Stimulated activated naive CD8-positive, alpha-beta T cell treated with anti-CD3 and anti-CD28 coated beads, Interleukin-15, Interleukin-2, amounts not matched to agents 100 U/mL and 50 U/mL, for 24 hours (primary cell): ENCODE results near the gene GLP2R.
"Not testable (repeated sequence)": the region's sequence is repeated elsewhere in the genome, so short reads cannot be mapped to it uniquely, and the experiment has no call there.

Experiments
- ATAC-seq: fragments of 150-1000 bp; cut with Tn5 transposase; one replicate; pipeline ENCODE4 v1.10.0; 2021
- DNase-seq: peaks from one replicate; pipeline ENCODE4 v3.0.0; 2021

Gene GLP2R

DNA sequence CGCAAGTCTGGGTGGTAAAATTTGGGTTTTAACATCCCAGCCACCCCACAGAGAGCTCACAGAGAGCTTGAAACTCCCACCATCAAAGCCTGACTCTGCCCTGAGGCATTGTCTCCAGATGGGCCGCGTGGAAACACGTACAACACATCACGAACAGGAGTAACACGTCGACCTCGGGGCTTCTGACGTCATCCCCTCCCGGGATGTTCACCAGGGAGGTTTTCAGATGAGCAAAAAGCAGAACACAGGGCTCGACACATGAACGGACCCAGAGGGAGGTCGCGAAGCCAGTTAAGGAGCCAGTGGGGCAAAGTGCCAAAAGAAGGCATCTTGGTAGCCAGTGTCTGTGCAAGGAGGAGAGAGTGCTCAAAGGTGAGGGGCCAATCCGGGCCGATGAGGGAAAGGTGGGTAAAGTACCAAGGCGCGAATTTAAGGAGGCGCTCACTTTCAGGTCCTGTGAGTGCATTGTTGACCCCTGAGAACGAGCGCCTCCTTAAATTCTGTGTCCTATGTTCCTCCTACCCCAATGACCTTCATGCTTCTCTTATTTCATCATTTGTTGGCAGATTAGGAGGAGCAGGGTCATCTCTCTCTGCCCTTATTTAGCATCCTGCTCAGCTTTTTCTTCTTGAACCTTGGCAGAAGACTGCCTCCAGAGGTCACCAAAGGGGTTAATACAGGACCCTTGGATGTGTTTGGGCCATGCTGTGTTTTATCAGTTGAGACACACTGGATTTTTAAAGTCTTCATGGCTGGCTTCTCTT lies 73.7 kb downstream of the GLP2R start:
- DNase-seq (no peak), ATAC-seq (no peak)

DNA sequence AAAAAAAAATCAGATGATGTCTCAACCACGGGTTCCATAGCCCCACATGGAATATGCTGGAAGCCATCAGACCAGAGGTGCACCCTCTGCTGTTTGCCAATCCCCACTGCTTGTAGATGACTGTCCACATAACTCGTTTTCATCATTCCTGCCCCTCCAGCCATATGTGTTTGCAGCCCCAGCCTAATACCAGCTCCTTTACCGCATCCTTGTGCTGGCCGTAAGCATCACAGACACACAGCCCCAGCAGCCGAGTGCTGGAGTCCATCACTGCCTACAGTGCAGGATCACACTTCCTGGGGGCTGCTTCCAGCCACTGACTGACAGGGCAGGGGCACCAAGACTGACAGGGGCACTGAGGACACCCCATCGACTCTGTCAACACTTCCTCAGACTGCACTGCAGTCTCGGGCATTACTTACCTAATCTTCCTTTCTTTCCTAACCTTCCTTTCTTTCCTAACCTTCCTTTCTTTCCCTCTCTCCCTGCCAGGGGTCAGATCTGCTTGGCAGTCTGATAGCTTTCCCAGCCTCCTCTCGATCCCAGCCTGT lies 74.4 kb downstream of the GLP2R start:
- no peak for DNase-seq
- no peak for ATAC-seq

- no peak for DNase-seq
Observed at GRCh38 chr17:9900784-9901183, 75.1 kb downstream of the GLP2R start.

DNA sequence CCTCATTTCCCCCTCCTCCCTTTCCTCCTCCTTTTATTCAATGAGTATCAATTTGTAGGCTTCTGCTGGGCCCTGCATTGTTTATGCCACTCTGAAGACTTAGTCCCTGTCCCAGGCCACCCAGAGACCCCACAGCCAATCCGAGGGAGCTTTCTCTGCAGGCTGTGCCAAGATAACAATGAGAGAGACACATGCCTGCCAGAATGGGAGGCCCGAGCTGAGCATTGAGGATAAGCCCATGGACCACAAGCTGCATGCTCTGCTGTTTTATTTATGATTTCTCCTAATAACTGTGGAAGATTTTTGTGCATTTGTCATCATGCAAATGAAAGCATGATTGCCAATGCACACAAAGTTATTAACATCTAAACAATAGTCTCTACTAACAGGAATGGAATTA lies 76.4 kb downstream of the GLP2R start:
- no peak for ATAC-seq
- no peak for DNase-seq

More at GRCh38 chr17:9900784-9901183, 75.1 kb downstream of the GLP2R start:
- ATAC-seq = no peak

- DNase-seq (no peak), ATAC-seq (no peak)
Observed at GRCh38 chr17:9904277-9905077, 78.8 kb downstream of the GLP2R start.

GRCh38 chr17:9905078-9905415 lies 79.3 kb downstream of the GLP2R start, which contains the start of gene RCVRN:
Gene RCVRN, minus strand, starts transcription at chr17:9905271. Its CDS starts 91 bp downstream, at chr17:9905180.
- no peak for DNase-seq
- ATAC-seq = no peak

DNA sequence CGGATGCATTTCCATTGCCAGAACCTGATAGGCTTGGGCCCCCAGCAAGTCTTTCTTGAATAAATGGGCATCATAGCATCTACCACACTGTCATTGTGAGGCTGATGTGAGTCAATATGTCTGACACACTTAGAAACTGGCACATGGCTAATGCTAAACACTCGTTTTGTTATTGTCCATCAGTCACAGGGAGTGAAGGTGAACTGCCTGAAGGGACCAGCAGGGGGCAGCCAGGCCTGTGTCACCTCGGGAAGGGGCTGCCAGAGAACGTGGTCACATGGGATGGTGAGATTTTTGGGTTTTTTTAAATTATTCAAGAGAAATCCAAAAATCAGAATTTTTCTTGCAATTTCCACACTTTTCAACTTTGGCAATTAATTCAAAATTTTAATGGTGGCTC lies 80.2 kb downstream of the GLP2R start:
- DNase-seq (peak; percentile 40), ATAC-seq (no peak)

GRCh38 chr17:9906616-9907015 lies 80.9 kb downstream of the GLP2R start:
- ATAC-seq (no peak), DNase-seq (no peak)

DNA sequence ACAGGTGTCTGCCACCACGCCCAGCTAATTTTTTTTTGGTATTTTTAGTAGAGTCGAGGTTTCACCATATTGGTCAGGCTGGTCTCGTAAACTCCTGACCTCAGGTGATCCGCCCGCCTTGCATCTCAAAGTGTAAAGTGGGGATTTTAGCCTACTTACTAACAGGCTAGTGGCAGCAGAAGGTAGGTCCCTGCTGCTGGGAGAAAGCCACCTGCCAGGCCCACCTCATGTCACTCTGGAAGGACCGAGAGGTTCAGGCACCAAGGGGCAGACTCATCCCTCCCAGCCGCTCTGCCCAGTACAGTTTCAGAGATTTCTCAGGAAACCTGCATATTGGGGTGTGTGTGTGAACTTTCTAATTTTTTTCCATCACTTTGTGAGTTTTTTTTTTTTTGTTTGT lies 81.4 kb downstream of the GLP2R start:
- ATAC-seq = no peak
- DNase-seq = no peak

DNA sequence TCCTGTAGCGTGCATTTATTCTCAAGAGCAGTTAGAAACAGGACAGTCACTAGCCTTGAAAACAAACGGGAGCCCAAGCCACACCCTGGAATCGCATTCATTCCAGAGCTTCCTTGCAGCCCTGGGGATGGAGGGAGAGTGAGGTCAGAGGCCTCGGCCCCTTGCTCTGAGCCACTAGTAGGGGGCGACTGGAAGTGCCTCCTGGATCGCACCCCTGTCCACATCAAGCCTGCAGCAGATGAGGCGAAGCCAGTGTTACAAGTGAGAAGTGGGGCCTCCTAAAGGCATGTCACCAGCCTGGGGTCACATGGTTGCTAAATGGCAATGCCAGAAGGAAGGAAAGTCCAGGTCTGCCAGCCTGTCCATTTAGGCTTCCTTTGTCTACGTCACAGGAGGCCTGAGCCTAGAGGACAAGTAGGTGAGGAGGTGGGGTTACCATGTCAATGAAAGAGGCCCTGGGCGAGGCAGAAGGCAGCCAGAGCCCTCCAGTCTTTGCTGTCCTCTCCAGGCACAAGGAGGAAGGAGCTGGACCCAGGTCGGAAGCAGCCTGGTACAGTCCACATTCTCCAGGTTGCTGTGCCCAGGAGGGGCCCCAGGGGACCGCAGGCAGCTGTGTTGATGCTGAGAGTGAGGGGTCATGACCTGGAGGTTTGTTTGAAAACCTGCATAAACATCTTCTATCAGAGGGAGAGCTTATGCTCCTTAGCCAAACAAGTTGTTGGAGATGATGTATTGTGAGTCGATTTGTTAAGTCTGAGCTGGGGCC lies 82.3 kb downstream of the GLP2R start:
- DNase-seq = no peak
- no peak for ATAC-seq

DNA sequence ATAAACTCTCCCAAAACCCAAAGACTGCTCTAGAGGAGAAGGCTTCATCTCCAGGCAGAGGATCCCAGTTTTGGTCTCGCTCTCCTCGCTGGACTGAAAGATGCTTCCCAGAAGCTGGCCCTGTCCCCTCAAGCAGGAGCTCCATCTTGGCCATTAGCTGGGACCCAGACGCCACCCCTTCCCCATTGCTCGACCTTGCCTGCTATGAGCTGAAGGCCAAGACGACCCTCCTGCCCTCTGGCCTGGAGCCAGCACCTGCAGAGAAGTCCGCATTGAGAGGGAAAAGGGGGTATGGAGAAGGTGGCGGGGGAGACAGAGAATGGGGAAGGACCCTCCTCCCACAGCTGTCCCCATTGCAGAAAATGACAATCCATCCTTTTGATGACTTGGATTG lies 82.9 kb downstream of the GLP2R start:
- DNase-seq (no peak), ATAC-seq (no peak)

- ATAC-seq (no peak), DNase-seq (no peak)
Observed at GRCh38 chr17:9911089-9911488, 85.4 kb downstream of the GLP2R start.

GRCh38 chr17:9912121-9913099 lies 86.7 kb downstream of the GLP2R start:
- ATAC-seq = no peak

DNA sequence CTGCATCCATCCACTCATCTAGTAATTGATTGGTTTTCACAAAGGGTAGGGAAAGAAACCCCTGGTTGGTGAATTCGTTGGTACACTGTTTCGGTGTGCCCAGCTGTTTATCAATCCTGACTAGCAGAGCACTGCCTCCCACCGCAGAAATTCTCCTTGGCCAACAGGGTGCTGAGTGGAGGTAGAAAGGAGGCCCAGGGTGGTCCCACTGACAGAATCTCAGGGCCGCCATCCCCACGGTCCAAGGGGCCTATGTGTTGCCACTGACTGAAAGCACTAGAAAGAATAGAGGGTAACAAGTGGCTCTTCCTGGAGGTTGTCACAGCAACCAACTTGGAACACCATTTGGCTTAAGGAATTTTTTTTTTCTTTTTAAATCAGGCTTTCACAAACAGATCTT lies 87.8 kb downstream of the GLP2R start:
- no peak for DNase-seq
- no peak for ATAC-seq

More at GRCh38 chr17:9912121-9913099, 86.7 kb downstream of the GLP2R start:
- DNase-seq = no peak

DNA sequence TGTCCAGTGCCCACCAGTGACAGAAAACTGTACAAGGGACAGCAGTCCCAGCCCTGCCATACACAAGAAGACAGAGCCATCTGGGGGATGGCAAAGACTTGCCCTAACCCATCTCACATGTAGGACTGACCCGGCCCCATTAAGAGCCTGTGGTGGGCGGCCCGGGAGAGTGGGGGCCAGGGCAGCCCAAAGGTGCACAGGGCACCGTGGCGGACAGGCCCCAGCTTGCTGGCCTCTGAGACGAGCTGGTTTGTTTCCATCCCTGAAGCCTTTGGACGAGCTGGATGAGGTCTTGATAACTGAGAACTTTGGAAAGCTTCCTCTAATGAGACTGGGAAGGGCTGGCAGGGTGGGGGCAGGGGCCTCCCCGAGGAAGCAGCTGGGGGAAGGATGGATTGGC lies 90.4 kb downstream of the GLP2R start:
- DNase-seq (no peak), ATAC-seq (no peak)

DNA sequence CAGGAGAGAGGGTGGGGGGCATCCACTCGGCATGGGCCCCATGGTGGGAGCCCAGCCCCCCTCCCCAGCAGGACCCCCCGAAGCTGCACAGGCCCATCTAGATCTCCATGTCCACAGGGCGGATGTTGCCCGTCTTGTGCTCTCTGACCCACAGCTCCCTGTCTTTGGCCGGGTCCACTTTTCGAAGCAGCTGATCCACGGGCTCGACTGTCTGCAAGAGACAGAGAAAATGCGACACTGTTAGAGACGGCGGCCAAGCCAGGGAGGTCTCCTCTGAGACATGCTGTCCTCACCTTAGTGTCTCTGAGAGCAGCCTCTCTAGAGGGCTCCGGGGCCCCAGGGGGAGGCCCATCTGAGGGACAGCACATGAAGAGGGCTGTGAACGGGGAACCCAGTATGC lies 91.4 kb downstream of the GLP2R start:
- ATAC-seq (no peak), DNase-seq (no peak)

DNA sequence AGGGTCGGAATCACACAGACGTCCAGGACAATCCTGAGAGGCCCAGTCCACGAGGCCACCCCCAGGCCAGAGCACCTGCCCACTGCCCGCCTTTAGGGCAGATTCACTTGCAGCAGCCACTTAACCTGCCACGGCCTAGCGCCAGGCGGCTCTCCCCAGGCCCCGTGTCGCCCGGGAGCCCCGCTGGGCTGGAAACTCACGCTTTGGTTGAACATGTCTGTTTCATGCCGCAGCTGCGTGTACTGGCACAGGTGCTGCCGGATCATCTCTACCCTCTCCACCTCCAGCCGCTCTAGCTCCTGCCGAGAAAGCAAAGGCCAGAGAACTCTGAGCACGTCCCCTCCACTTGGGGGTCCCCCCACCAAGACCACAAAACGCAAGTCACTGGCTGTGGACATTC lies 92.1 kb downstream of the GLP2R start:
- ATAC-seq (no peak), DNase-seq (no peak)

DNA sequence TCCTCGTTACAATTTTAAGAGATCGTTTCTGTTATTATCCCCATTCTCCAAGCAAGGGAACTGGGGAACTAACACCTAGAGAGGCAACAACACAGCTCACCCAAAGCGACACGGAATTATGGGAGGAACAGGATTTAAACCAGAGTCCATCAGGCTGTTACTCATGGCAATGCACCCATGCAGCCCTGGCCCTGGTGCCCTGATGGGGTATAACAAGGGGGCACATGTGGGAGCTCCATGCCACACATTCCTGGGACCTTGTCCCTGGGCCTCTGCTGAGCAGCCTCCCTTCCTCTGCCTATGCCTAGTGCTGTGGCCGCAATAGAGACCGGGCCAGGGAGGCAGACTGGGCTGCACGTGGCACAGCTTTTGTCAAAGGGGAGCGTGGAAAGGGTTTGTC lies 92.6 kb downstream of the GLP2R start:
- no peak for ATAC-seq
- no peak for DNase-seq

- DNase-seq (no peak), ATAC-seq (no peak)
Observed at GRCh38 chr17:9918804-9919352, 93.2 kb downstream of the GLP2R start.

GRCh38 chr17:9921216-9921615 lies 95.5 kb downstream of the GLP2R start:
- not testable (repeated sequence) for DNase-seq, ATAC-seq
